Peyer's patch (tissue), 4 donors: ENCODE measurements around the gene CA14.

Source experiments
- POLR2A ChIP-seq, 2 donors: fragments of 450-650 bp; IDR thresholded peaks; one replicate each; pipeline ENCODE4 v1.5.1; 2017; ENCODE audit warnings: antibody characterized with exemption in 2 of 2, mild to moderate bottlenecking in 2 of 2, moderate library complexity in 2 of 2
- TF ChIP-seq, protein P1 (sequence below), 6 experiments: fragments of 450-650 bp in 4 of 6; fragments of 200-600 bp in 2 of 6; sonication (generic) in 1 of 6; IDR thresholded peaks; one replicate each; pipeline ENCODE4 v1.5.1; 2017 to 2019; ENCODE audit warnings: antibody characterized with exemption in 6 of 6, mild to moderate bottlenecking in 3 of 6, moderate library complexity in 1 of 6

DNA sequence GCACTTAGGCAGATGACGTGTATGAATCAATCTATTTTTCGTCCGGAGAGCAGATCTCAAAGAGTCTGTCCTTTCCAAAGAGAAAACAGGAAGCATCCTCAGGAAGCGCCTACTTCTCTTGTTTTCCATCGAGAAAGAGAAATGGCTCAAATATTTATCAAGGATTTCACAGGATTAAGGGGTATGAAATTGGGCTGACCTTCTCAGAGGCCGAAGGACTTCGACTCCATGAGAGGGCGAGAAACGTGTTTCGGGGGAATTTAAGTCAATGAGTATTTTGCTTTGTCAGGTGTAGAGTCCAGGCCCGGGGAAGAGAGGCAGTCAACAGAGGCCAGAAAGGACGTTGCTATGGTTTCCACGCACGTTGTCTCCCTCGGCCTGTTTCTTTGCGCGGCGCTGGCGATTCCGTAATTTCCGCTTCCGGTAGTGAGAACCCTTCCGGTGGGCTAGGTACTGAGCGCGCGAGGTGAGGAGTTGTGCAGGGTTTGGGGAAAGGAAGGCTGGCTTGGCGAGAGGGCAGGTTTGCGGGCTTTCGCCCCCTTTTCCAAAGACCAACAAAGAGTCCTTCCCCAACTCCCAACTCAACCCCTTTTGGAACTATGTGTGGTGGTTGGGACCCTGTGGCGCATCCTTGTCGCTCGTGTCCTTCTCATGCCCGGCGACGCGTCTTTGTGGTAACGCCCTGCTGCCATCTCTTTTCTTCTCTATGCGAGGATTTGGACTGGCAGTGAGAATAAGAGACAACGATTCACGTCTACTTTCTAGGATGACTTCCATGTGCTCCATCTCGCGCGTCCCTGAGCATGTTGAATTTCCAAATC lies 36.1 kb downstream of the CA14 start, which contains the start of gene MRPS21:
- TF ChIP-seq, protein P1, sequence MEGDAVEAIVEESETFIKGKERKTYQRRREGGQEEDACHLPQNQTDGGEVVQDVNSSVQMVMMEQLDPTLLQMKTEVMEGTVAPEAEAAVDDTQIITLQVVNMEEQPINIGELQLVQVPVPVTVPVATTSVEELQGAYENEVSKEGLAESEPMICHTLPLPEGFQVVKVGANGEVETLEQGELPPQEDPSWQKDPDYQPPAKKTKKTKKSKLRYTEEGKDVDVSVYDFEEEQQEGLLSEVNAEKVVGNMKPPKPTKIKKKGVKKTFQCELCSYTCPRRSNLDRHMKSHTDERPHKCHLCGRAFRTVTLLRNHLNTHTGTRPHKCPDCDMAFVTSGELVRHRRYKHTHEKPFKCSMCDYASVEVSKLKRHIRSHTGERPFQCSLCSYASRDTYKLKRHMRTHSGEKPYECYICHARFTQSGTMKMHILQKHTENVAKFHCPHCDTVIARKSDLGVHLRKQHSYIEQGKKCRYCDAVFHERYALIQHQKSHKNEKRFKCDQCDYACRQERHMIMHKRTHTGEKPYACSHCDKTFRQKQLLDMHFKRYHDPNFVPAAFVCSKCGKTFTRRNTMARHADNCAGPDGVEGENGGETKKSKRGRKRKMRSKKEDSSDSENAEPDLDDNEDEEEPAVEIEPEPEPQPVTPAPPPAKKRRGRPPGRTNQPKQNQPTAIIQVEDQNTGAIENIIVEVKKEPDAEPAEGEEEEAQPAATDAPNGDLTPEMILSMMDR (IDR thresholded peaks at IDR 0.05), result peak in 1 of 6 experiments; percentile 6
- peak; percentile 51 to 74 for TF ChIP-seq POLR2A (IDR thresholded peaks at IDR 0.05)
